T47D (cell line): ENCODE data around the gene DTD2.

ENCODE experiments used
- DNase-seq, 2 experiments: peaks; one replicate each; pipeline versions ENCODE4 v3.0.0 to v3.0.0-alpha.2; 2011 to 2012; ENCODE audit warnings: low read depth in 1 of 2, low spot score in 1 of 2
- JUND ChIP-seq: IDR thresholded peaks from 2 replicates; pipeline ENCODE4 v1.6.1; 2012; ENCODE audit warnings: low read depth
- in situ Hi-C: cut with HindIII; loops from 2 replicates; pipeline ENCODE4 v1.10.0; 2016; ENCODE audit warnings: low sequenced_read_pairs, low pct_unique_long_range_greater_than_20kb

Gene DTD2

GRCh38 chr14:31435276-31435675 is 22.0 kb downstream of the DTD2 start:
- in situ Hi-C loops = no loop called here
- no peak for DNase-seq

GRCh38 chr14:31430634-31431264 is 26.6 kb downstream of the DTD2 start:
- DNase-seq = no peak

More at GRCh38 chr14:31435276-31435675, 22.0 kb downstream of the DTD2 start:
- no peak for TF ChIP-seq JUND

GRCh38 chr14:31429791-31430190 is 27.5 kb downstream of the DTD2 start:
- TF ChIP-seq JUND = no peak
- DNase-seq = no peak
- in situ Hi-C loops = no loop called here

More at GRCh38 chr14:31430634-31431264, 26.6 kb downstream of the DTD2 start:
- in situ Hi-C loops = no loop called here
- no peak for TF ChIP-seq JUND

- no peak for DNase-seq
- in situ Hi-C loops = no loop called here
- TF ChIP-seq JUND = no peak
Observed at GRCh38 chr14:31428011-31428410, 29.3 kb downstream of the DTD2 start.

DNA sequence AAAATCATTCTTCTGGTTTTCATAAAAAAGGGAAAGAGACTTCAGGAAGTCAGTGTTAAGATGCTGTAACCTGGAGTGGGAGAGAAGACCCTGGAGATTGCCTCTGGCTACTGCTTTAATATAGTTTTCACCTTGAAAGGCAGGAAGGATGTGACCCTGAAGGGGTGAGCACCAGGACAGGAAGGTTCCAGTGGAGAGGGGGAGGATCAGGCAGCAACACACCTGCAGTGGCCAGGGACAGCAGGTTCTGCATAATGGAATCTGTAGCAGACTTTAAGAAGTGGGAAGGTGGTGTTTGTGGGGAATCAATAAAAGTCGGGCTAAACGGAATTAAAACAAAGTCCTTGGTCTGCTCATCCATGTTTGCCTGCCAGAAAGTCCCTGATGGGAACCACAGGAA is 30.6 kb downstream of the DTD2 start:
- DNase-seq = no peak
- in situ Hi-C loops = no loop called here
- TF ChIP-seq JUND = no peak

DNA sequence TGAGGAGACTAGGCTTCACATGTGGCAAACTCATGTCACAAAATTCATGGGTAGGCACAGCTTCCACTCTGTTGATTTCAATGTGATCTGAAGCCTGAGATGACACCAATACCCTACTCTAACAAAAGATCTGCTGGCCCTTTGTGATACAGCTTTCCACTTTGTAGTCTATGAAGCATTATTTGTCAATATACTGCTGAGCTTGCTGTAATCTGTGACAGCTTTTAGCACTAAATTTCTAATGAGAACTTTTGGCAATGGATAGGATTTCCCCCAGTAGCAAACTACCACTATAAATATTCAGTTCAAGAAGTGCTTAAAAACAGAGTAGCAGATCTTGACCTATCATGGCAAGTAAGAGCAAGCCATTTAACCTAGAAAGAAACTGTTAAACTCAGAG is 31.4 kb downstream of the DTD2 start:
- TF ChIP-seq JUND = no peak
- no peak for DNase-seq
- in situ Hi-C loops = no loop called here

GRCh38 chr14:31421200-31421599 is 36.1 kb downstream of the DTD2 start:
- in situ Hi-C loops = no loop called here

GRCh38 chr14:31420319-31421111 is 36.8 kb downstream of the DTD2 start, which contains the start of gene HEATR5A:
TSS of gene HEATR5A (minus strand) at chr14:31420550. CDS start at chr14:31402975, 17,575 bp downstream.
- in situ Hi-C loops = no loop called here
- TF ChIP-seq JUND = no peak
- peak; percentile 96 to 97 for DNase-seq

More at GRCh38 chr14:31421200-31421599, 36.1 kb downstream of the DTD2 start:
- DNase-seq = no peak
- TF ChIP-seq JUND = no peak

GRCh38 chr14:31419967-31420318 is 37.4 kb downstream of the DTD2 start:
- in situ Hi-C loops = no loop called here
- no peak for TF ChIP-seq JUND
- peak; percentile 77 to 83 for DNase-seq

- in situ Hi-C loops = no loop called here
- no peak for TF ChIP-seq JUND
- DNase-seq = no peak
Observed at GRCh38 chr14:31419179-31419966, 37.9 kb downstream of the DTD2 start.

- DNase-seq = no peak
- no peak for TF ChIP-seq JUND
- in situ Hi-C loops = no loop called here
Observed at GRCh38 chr14:31418440-31418839, 38.9 kb downstream of the DTD2 start.

DNA sequence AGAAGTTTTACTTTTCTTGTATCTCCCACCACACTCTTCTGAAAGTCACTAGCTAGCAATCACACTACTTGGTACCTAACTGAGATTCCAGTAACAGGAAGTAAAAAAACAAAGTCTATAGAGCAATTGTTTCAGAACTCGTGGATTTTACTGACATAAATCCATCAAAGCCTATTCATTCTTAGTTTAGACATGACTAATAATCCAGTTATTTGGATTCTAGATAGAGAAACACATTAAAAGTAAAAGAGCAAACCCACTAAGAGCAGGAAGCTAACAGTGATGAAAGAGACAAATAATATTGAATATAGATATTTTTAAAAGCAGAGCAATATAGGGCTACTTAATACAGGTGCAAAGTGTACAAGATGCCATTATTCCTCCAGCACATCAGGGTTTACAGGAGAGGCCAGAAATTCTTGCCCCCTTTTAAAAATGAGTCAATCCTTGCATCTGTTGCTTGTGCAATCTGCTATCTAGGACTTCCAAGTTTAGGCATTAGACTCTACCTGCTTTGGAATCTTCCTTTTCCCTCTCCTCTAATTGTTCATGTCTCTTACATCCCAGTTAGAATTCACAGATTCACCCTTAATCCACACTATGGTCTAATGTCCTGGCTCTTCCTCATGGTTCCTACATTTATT is 43.0 kb downstream of the DTD2 start:
- TF ChIP-seq JUND = no peak
- in situ Hi-C loops = no loop called here

More for the DNA sequence above, 43.0 kb downstream of the DTD2 start:
- no peak for DNase-seq
